HepG2 (cell line): ENCODE data around the gene CDC42BPG. TPM values are rescaled to one million over a fixed set of nuclear protein-coding genes. Genes with fewer than 3 reads are reported as not detected.

Experiments
- AKNA ChIP-seq: sonication (generic); formaldehyde crosslinking; IDR thresholded peaks from 2 replicates; pipeline ENCODE4 v1.4.0; 2020; ENCODE audit warnings: missing genetic modification reagents, borderline replicate concordance
- CCAR2 ChIP-seq: fragments of 200-400 bp; formaldehyde crosslinking; optimal IDR thresholded peaks from 2 replicates; pipeline ENCODE3; 2018; ENCODE audit warnings: low read depth, mild to moderate bottlenecking, low read length, moderate library complexity
- EED ChIP-seq: sonication (generic); formaldehyde crosslinking; IDR thresholded peaks from 2 replicates; pipeline ENCODE4 v1.5.0; 2020; ENCODE audit warnings: mild to moderate bottlenecking, missing genetic modification reagents
- GATAD1 ChIP-seq: IDR thresholded peaks from 2 replicates; pipeline ENCODE4 v1.6.1; 2016; ENCODE audit warnings: missing genetic modification reagents, missing compliant biosample characterization
- GZF1 ChIP-seq: sonication (generic); formaldehyde crosslinking; IDR thresholded peaks from 2 replicates; pipeline ENCODE4 v1.5.1; 2020; ENCODE audit warnings: mild to moderate bottlenecking, missing genetic modification reagents
- HNF4A ChIP-seq: sonication (generic); formaldehyde crosslinking; IDR thresholded peaks from 2 replicates; pipeline ENCODE4 v1.4.0; 2020; ENCODE audit warnings: missing genetic modification reagents
- KLF11 ChIP-seq: IDR thresholded peaks from 2 replicates; pipeline ENCODE4 v1.6.1; 2016; ENCODE audit warnings: missing compliant biosample characterization
- KLF9 ChIP-seq: IDR thresholded peaks from 2 replicates; pipeline ENCODE4 v1.6.1; 2016; ENCODE audit warnings: low read depth
- PAF1 ChIP-seq: IDR thresholded peaks from 2 replicates; pipeline ENCODE4 v1.6.1; 2016; ENCODE audit warnings: missing genetic modification reagents, missing compliant biosample characterization
- POLR2A ChIP-seq, 2 experiments: IDR thresholded peaks; 2 replicates each; pipeline ENCODE4 v1.6.1; 2011; ENCODE audit warnings: low read depth in 2 of 2, low read length in 2 of 2, mild to moderate bottlenecking in 1 of 2, moderate library complexity in 1 of 2; ENCODE audit not compliant: insufficient read depth in 1 of 2
- SIN3B ChIP-seq: fragments of 150-350 bp; IDR thresholded peaks from 2 replicates; pipeline ENCODE4 v1.6.1; 2014; ENCODE audit warnings: low read length
- XRCC5 ChIP-seq: fragments of 200-400 bp; formaldehyde crosslinking; optimal IDR thresholded peaks from 2 replicates; pipeline ENCODE3; 2017; ENCODE audit warnings: mild to moderate bottlenecking, low read length
- YY1 ChIP-seq: IDR thresholded peaks from 2 replicates; pipeline ENCODE4 v1.6.1; 2011; ENCODE audit warnings: low read length, low read depth, moderate library complexity, mild to moderate bottlenecking; ENCODE audit not compliant: insufficient read depth, insufficient replicate concordance
- ZBTB34 ChIP-seq: sonication (generic); formaldehyde crosslinking; IDR thresholded peaks from 2 replicates; pipeline ENCODE4 v1.8.0; 2022; ENCODE audit warnings: mild to moderate bottlenecking, missing genetic modification reagents
- ZNF337 ChIP-seq: sonication (generic); formaldehyde crosslinking; IDR thresholded peaks from 2 replicates; pipeline ENCODE4 v1.5.1; 2020; ENCODE audit warnings: missing genetic modification reagents, low read depth, mild to moderate bottlenecking, borderline replicate concordance
- ZNF431 ChIP-seq: sonication (generic); formaldehyde crosslinking; IDR thresholded peaks from 2 replicates; pipeline ENCODE4 v1.9.0; 2022; ENCODE audit warnings: missing genetic modification reagents, low read depth, mild to moderate bottlenecking, borderline replicate concordance
- ZNF570 ChIP-seq: sonication (generic); formaldehyde crosslinking; IDR thresholded peaks from 2 replicates; pipeline ENCODE4 v1.4.0; 2020; ENCODE audit warnings: mild to moderate bottlenecking, missing genetic modification reagents, borderline replicate concordance
- ZNF709 ChIP-seq: sonication (generic); formaldehyde crosslinking; IDR thresholded peaks from 2 replicates; pipeline ENCODE4 v1.5.0; 2020; ENCODE audit warnings: mild to moderate bottlenecking, missing genetic modification reagents
- ZNF749 ChIP-seq: sonication (generic); formaldehyde crosslinking; IDR thresholded peaks from 2 replicates; pipeline ENCODE4 v1.8.0; 2022; ENCODE audit warnings: mild to moderate bottlenecking, missing genetic modification reagents, moderate library complexity, borderline replicate concordance
- ZNF772 ChIP-seq: sonication (generic); formaldehyde crosslinking; IDR thresholded peaks from 2 replicates; pipeline ENCODE4 v1.5.0; 2020; ENCODE audit warnings: mild to moderate bottlenecking, missing genetic modification reagents
- ZNF788 ChIP-seq: sonication (generic); formaldehyde crosslinking; IDR thresholded peaks from 2 replicates; pipeline ENCODE4 v1.5.0; 2020; ENCODE audit warnings: mild to moderate bottlenecking, missing genetic modification reagents, borderline replicate concordance
- ZNF83 ChIP-seq: sonication (generic); formaldehyde crosslinking; IDR thresholded peaks from 2 replicates; pipeline ENCODE4 v1.4.0; 2020; ENCODE audit warnings: missing genetic modification reagents, mild to moderate bottlenecking, borderline replicate concordance
- polyA plus RNA-seq, 8 experiments: library from polyadenylated mRNA; depleted of rRNA in 3 of 8; stranded (reverse) in 7 of 8; unstranded in 1 of 8; fragments of >200 nt; fragmentation: Illumina TruSeq in 4 of 8; extraction: Trizol in 4 of 8; gene quantifications; 2 replicates each; pipeline versions ENCODE4 v1.2.1 to v1.2.3, GENCODE V29; 2011 to 2016; ENCODE audit warnings: low read depth in 4 of 8, missing spikeins in 1 of 8, mixed read lengths in 1 of 8; ENCODE audit not compliant: insufficient read depth in 1 of 8
- total RNA-seq, 5 experiments: library from RNA; depleted of rRNA; stranded (reverse); fragments of >200 nt; fragmentation: Illumina TruSeq; extraction: Trizol; gene quantifications; 2 replicates each; pipeline ENCODE4 v1.2.3, GENCODE V29; 2016; ENCODE audit warnings: low read depth in 1 of 5
- TF ChIP-seq, protein P1 (sequence below): sonication (generic); formaldehyde crosslinking; IDR thresholded peaks from 2 replicates; pipeline ENCODE4 v1.4.0; 2020; ENCODE audit warnings: missing genetic modification reagents
- TF ChIP-seq, protein P2 (sequence below): sonication (generic); formaldehyde crosslinking; IDR thresholded peaks from 2 replicates; pipeline ENCODE4 v1.5.0; 2020; ENCODE audit warnings: missing genetic modification reagents, mild to moderate bottlenecking, borderline replicate concordance

CDC42BPG gene
- total and polyA plus RNA-seq, 2 of the 13 experiments (the other 11 are each of a cell fraction or from before 2014, with no cell fraction given): 0.55 to 1.4 TPM

DNA sequence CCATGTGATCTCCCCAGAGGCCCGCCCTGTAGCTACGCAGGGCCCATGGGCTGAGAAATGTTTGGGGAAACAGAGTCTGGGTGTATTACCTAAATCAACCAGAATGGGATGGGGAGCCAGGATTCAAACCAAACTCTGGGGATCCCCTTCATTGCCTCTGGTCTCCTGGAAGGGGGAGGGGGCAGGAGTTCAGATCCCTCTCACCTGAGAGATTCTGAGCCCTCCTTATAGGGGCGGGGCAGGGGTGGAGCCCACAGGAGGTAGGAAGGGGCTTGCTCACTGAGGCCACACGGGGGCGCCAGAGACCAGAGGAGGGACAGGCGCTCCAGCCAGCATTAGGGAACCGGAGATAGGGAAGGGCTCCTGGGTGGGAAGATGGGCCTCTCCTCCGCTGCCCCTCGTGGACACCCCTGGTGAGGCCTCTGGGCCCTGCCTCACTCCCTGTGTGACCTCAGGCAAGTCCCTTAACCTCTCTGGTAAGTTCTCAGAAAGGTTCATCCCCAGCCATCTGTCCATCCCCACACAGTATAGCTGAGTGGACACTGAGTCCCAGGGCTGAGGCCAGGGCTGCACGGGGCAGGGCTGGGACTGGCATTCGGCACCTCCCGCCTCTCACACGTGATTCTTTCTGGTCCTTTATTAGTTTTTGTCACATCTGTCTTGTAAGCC lies 2.7 kb upstream of the CDC42BPG start (continued):
- TF ChIP-seq ZNF570 (CRISPR knock-in tag) (no peak), ZNF431 (CRISPR knock-in tag) (no peak), ZNF788 (no peak; the same call in 1 of the 2 replicates), PAF1 (no peak), CCAR2 (no peak), ZNF772 (CRISPR knock-in tag) (no peak), ZNF83 (no peak), EED (CRISPR knock-in tag) (no peak), YY1 (no peak), POLR2A (IDR thresholded peaks at IDR 0.05; ENCODE audit: insufficient read depth in 1 of 2, low read depth in 2 of 2, low read length in 2 of 2) (no peak), KLF11 (peak; percentile 48; the same call in 1 of the 2 replicates), AKNA (CRISPR knock-in tag) (no peak), KLF9 (CRISPR knock-in tag) (no peak), XRCC5 (peak; percentile 84), GZF1 (no peak), ZNF337 (no peak), SIN3B (0 out of 2 replicates have a peak, but pooled peaks have one; percentile 29), HNF4A (CRISPR knock-in tag) (0 out of 2 replicates have a peak, but pooled peaks have one; percentile 6), ZBTB34 (CRISPR knock-in tag) (no peak), ZNF709 (CRISPR knock-in tag) (no peak), GATAD1 (CRISPR knock-in tag) (no peak), ZNF749 (CRISPR knock-in tag) (no peak)
- TF ChIP-seq, protein P1, sequence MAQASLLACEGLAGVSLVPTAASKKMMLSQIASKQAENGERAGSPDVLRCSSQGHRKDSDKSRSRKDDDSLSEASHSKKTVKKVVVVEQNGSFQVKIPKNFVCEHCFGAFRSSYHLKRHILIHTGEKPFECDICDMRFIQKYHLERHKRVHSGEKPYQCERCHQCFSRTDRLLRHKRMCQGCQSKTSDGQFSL (CRISPR knock-in tag): no peak
- TF ChIP-seq, protein P2, sequence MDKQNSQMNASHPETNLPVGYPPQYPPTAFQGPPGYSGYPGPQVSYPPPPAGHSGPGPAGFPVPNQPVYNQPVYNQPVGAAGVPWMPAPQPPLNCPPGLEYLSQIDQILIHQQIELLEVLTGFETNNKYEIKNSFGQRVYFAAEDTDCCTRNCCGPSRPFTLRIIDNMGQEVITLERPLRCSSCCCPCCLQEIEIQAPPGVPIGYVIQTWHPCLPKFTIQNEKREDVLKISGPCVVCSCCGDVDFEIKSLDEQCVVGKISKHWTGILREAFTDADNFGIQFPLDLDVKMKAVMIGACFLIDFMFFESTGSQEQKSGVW: no peak
